MM.1S (cell line): ENCODE results near the gene RGL3.
"Not testable (repeated sequence)": the region's sequence is repeated elsewhere in the genome, so short reads cannot be mapped to it uniquely, and the experiment has no call there.

ENCODE experiments used
- DNase-seq: peaks from one replicate; pipeline ENCODE4 v3.0.0-alpha.2; 2015
- H2AFZ ChIP-seq: fragments of 300-600 bp; sonication (generic); 2 replicates; pipeline ENCODE4 v1.6.0; 2016; ENCODE audit warnings: antibody characterized with exemption, low read length
- H3F3A ChIP-seq: fragments of 300-600 bp; sonication (generic); 2 replicates; pipeline ENCODE4 v1.6.1; 2016; ENCODE audit warnings: mild to moderate bottlenecking, antibody characterized with exemption, low read length, moderate library complexity, mixed read lengths; ENCODE audit not compliant: insufficient read depth
- H3K27ac ChIP-seq: fragments of 300-600 bp; sonication (generic); 2 replicates; pipeline ENCODE4 v1.5.1; 2016; ENCODE audit warnings: mild to moderate bottlenecking, low read length
- H3K27me3 ChIP-seq: fragments of 300-600 bp; sonication (generic); replicated peaks from 2 replicates; pipeline ENCODE4 v1.6.0; 2016; ENCODE audit warnings: low read length; ENCODE audit not compliant: insufficient read depth
- H3K36me3 ChIP-seq: fragments of 300-600 bp; sonication (generic); replicated peaks from 2 replicates; pipeline ENCODE4 v1.6.1; 2016; ENCODE audit warnings: mild to moderate bottlenecking, low read length, mixed read lengths; ENCODE audit not compliant: insufficient read depth
- H3K4me1 ChIP-seq: fragments of 300-600 bp; sonication (generic); 2 replicates; pipeline ENCODE4 v1.6.1; 2016; ENCODE audit warnings: low read length, mixed read lengths
- H3K4me2 ChIP-seq: fragments of 300-600 bp; sonication (generic); 2 replicates; pipeline ENCODE4 v1.6.0; 2016; ENCODE audit warnings: low read depth, low read length
- H3K4me3 ChIP-seq: fragments of 300-600 bp; sonication (generic); 2 replicates; pipeline ENCODE4 v1.5.1; 2016; ENCODE audit warnings: low read length, mixed read lengths
- H3K79me2 ChIP-seq: fragments of 300-600 bp; sonication (generic); 2 replicates; pipeline ENCODE4 v1.6.1; 2016; ENCODE audit warnings: mixed run types, low read length, mixed read lengths
- H3K9ac ChIP-seq: fragments of 300-600 bp; sonication (generic); 2 replicates; pipeline ENCODE4 v1.6.1; 2016; ENCODE audit warnings: low read length, mixed read lengths
- H3K9me2 ChIP-seq: fragments of 300-600 bp; sonication (generic); replicated peaks from 2 replicates; pipeline ENCODE4 v1.6.1; 2016; ENCODE audit warnings: mild to moderate bottlenecking, low read length, mixed read lengths; ENCODE audit not compliant: insufficient read depth
- H3K9me3 ChIP-seq: fragments of 300-600 bp; sonication (generic); replicated peaks from 2 replicates; pipeline ENCODE4 v1.6.1; 2016; ENCODE audit warnings: mild to moderate bottlenecking, low read length, mixed read lengths; ENCODE audit not compliant: insufficient read depth
- H4K20me1 ChIP-seq: fragments of 300-600 bp; sonication (generic); 2 replicates; pipeline ENCODE4 v1.6.1; 2016; ENCODE audit warnings: mild to moderate bottlenecking, low read length, moderate library complexity, mixed read lengths; ENCODE audit not compliant: insufficient read depth
- EZH2 ChIP-seq: fragments of 300-600 bp; sonication (generic); optimal IDR thresholded peaks from 2 replicates; pipeline ENCODE3; 2017; ENCODE audit warnings: low read depth, mild to moderate bottlenecking, antibody characterized with exemption, low read length, mixed read lengths
- EZH2phosphoT487 ChIP-seq: fragments of 300-600 bp; sonication (generic); IDR thresholded peaks from 2 replicates; pipeline ENCODE4 v1.6.1; 2018; ENCODE audit warnings: antibody characterized with exemption, low read length
- TF ChIP-seq, protein P1 (sequence below): fragments of 300-600 bp; sonication (generic); IDR thresholded peaks from 2 replicates; pipeline ENCODE4 v1.5.1; 2016; ENCODE audit warnings: antibody characterized with exemption, low read length, mixed read lengths

The RGL3 gene

DNA sequence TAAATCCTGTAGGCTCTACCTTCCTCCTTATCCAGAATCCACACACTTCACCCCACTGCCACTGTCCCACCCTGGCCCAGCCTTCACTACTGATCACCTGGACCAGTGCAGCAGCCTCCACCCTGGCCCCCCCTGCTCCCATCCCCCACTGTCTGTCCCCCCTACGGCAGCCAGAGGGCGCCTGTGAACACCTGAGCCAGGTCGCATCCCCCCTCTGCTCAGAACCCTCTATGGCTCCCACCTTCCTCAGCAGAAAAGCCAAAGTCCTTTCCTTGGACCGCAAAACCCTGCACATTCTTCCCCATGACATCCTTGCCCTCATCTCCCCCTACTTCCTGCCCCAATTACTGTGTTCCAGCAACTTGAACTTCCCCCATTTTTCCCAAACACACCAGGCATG lies 41.1 kb upstream of the RGL3 start:
- Histone ChIP-seq H3K9me3 (no peaks in the 10 kb centered on the region), H3K4me2 (no peak overlapping the region), H3K27me3 (peaks cover 49% of the 10 kb centered on the region), H3K4me3 (no peak overlapping the region), H3F3A (no peaks in the 10 kb centered on the region), H3K36me3 (no peaks in the 10 kb centered on the region), H3K27ac (no peak overlapping the region), H3K9ac (no peak overlapping the region), H2AFZ (no peak overlapping the region), H3K9me2 (no peaks in the 10 kb centered on the region), H4K20me1 (no peaks in the 10 kb centered on the region), H3K4me1 (no peaks in the 10 kb centered on the region), H3K79me2 (no peaks in the 10 kb centered on the region)
- no peak for DNase-seq
- TF ChIP-seq, protein P1, sequence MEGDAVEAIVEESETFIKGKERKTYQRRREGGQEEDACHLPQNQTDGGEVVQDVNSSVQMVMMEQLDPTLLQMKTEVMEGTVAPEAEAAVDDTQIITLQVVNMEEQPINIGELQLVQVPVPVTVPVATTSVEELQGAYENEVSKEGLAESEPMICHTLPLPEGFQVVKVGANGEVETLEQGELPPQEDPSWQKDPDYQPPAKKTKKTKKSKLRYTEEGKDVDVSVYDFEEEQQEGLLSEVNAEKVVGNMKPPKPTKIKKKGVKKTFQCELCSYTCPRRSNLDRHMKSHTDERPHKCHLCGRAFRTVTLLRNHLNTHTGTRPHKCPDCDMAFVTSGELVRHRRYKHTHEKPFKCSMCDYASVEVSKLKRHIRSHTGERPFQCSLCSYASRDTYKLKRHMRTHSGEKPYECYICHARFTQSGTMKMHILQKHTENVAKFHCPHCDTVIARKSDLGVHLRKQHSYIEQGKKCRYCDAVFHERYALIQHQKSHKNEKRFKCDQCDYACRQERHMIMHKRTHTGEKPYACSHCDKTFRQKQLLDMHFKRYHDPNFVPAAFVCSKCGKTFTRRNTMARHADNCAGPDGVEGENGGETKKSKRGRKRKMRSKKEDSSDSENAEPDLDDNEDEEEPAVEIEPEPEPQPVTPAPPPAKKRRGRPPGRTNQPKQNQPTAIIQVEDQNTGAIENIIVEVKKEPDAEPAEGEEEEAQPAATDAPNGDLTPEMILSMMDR = peak; percentile 35
- no peak for TF ChIP-seq EZH2phosphoT487
- TF ChIP-seq EZH2 = no peak

DNA sequence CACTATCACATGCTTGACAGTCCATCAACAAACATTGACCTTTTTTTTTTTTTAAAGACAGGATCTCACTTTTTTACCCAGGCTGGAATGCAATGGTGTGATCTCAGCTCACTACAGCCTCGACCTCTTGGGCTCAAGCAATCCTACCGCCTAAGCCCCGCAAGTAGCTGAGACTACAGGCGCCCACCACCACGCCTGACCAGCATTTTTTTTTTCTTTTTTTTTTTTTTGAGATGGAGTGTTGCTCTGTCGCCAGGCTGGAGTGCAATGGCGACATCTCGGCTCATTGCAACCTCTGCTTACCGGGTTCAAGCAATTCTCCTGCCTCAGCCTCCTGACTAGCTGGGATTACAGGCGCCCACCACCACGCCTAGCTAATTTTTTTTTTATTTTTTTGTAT lies 39.8 kb upstream of the RGL3 start:
- H3K27me3 ChIP-seq = peaks cover 49% of the 10 kb centered on the region
- H3K4me1 ChIP-seq, H3K27ac ChIP-seq, H3K9me3 ChIP-seq, H3K36me3 ChIP-seq, H3F3A ChIP-seq, H3K9ac ChIP-seq, DNase-seq, H3K4me3 ChIP-seq, H3K9me2 ChIP-seq, H2AFZ ChIP-seq, H3K4me2 ChIP-seq, H3K79me2 ChIP-seq, H4K20me1 ChIP-seq: not testable (repeated sequence)

DNA sequence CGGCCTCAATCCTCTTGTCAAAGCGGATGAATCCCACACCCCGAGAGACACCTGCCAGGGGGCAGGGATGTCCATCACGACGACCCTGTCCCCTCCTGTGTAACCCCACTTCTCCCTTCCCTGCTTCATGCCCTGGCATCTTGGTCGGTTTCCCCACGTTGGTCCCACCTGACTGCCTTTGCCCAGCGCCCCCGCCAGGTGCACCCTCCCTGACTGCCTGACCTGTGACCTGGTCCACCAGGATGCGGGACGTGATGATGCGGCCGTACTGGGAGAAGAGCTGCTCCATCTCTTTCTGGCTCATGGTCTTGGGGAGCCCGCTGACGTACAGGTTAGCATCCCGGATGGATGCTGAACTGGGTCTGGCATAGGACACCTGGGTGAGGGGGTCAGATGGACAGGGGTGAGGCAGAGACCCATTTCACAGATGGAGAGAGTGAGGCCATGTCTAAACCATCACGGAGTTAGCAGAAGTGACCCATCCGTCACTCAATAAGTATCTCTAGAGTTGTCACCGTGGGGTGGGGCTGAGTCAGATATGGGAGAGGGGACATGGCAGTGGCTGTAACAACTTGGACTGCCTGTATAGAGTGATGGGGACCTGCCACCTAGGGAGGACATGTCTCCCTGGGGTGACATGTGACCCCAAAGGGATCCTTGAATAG lies 39.3 kb upstream of the RGL3 start:
- H3K79me2 ChIP-seq = no peaks in the 10 kb centered on the region
- H3F3A ChIP-seq = no peaks in the 10 kb centered on the region
- H3K36me3 ChIP-seq = no peaks in the 10 kb centered on the region
- no peaks in the 10 kb centered on the region for H3K9me3 ChIP-seq
- no peak for DNase-seq
- H3K27ac ChIP-seq = no peak overlapping the region
- H2AFZ ChIP-seq = no peak overlapping the region
- no peaks in the 10 kb centered on the region for H3K9me2 ChIP-seq
- TF ChIP-seq EZH2phosphoT487 (no peak), EZH2 (no peak)
- TF ChIP-seq, protein P1 = no peak
- H3K4me1 ChIP-seq = no peaks in the 10 kb centered on the region
- H3K9ac ChIP-seq = no peak overlapping the region
- H3K27me3 ChIP-seq = peaks cover 48% of the 10 kb centered on the region
- H3K4me3 ChIP-seq = no peak overlapping the region
- no peaks in the 10 kb centered on the region for H4K20me1 ChIP-seq
- H3K4me2 ChIP-seq = no peak overlapping the region

DNA sequence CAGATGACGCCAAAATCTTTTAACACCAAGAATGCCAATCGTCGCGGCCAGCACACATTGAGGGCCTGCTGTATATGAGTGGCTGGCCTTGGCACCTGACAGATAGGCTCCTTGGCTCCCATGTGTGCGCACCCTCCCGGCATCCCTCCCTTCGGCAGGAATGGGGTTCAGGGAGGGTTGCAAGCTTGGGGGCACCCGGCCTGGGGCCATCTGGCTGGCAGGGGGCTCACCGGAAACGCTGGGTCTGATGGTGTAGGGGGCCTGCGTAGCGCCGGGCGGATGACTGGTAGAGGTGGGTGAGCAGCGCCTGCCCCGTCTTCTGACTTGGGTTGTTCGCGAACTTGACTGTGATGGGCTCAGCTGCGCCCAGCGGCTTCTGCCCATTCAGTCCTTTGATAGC lies 38.7 kb upstream of the RGL3 start:
- Histone ChIP-seq H3F3A (no peaks in the 10 kb centered on the region), H3K27me3 (peaks cover 43% of the 10 kb centered on the region), H3K9ac (no peak overlapping the region), H3K27ac (no peak overlapping the region), H3K9me2 (no peaks in the 10 kb centered on the region), H3K4me2 (no peak overlapping the region), H3K4me1 (no peaks in the 10 kb centered on the region), H3K36me3 (no peaks in the 10 kb centered on the region), H3K79me2 (no peaks in the 10 kb centered on the region), H3K4me3 (no peak overlapping the region), H4K20me1 (no peaks in the 10 kb centered on the region), H2AFZ (no peak overlapping the region), H3K9me3 (no peaks in the 10 kb centered on the region)
- TF ChIP-seq, protein P1 = no peak
- no peak for DNase-seq
